Right lobe of liver (tissue), 4 donors: ENCODE measurements around the gene FZD2.

Experiments
- CTCF ChIP-seq, 4 donors: fragments of 200-600 bp in 3 of 4; fragments of 450-650 bp in 1 of 4; IDR thresholded peaks; one replicate each; pipeline versions ENCODE4 v1.5.1 to v1.8.0; 2016 to 2022; ENCODE audit warnings: antibody characterized with exemption in 4 of 4, mild to moderate bottlenecking in 2 of 4
- POLR2A ChIP-seq: fragments of 450-650 bp; IDR thresholded peaks from one replicate; pipeline ENCODE4 v1.6.1; 2017; ENCODE audit warnings: antibody characterized with exemption, mild to moderate bottlenecking
- donor health status: DM: no; HTN: no; CAD: no.
- donor health status: DM: no; HTN: no; CAD: no.
- donor health status: DM: no; HTN: yes; CAD: no.

GRCh38 chr17:44556832-44557606, at the start of gene FZD2:
- no peak for TF ChIP-seq CTCF (IDR thresholded peaks at IDR 0.05)
- no peak for TF ChIP-seq POLR2A
